ENCODE data around the gene ETS1. TPM values are rescaled to one million over a fixed set of nuclear protein-coding genes. Genes with fewer than 3 reads are reported as not detected.

The ETS1 gene
- total RNA-seq, 1 experiment from 2014 or later, result 66.4 TPM

- intact Hi-C loops (cut with micrococcal nuclease; ENCODE audit: unreplicated experiment), result no loop called here
- no peak for DNase-seq (ENCODE audit: low read depth, low spot score)
- Histone ChIP-seq H3K4me3 (ENCODE audit: low read depth in 2 of 2, low read length in 2 of 2) (no peak overlapping the region), H3K4me1 (ENCODE audit: control insufficient read depth, insufficient read depth, low read length) (no peaks in the 10 kb centered on the region), H3K27ac (ENCODE audit: low read length) (no peak overlapping the region), H3K36me3 (ENCODE audit: control insufficient read depth, insufficient read depth, low read length) (no peaks in the 10 kb centered on the region), H3K9me3 (ENCODE audit: control insufficient read depth, insufficient read depth, low read depth, low read length) (no peaks in the 10 kb centered on the region), H3K27me3 (ENCODE audit: control insufficient read depth, insufficient read depth, low read length) (no peaks in the 10 kb centered on the region)
- no TSS peak for BruUV-seq (replicated peaks)
- ChIA-PET CTCF (no interaction called here), POLR2A (no interaction called here)
- TF ChIP-seq, protein P1, sequence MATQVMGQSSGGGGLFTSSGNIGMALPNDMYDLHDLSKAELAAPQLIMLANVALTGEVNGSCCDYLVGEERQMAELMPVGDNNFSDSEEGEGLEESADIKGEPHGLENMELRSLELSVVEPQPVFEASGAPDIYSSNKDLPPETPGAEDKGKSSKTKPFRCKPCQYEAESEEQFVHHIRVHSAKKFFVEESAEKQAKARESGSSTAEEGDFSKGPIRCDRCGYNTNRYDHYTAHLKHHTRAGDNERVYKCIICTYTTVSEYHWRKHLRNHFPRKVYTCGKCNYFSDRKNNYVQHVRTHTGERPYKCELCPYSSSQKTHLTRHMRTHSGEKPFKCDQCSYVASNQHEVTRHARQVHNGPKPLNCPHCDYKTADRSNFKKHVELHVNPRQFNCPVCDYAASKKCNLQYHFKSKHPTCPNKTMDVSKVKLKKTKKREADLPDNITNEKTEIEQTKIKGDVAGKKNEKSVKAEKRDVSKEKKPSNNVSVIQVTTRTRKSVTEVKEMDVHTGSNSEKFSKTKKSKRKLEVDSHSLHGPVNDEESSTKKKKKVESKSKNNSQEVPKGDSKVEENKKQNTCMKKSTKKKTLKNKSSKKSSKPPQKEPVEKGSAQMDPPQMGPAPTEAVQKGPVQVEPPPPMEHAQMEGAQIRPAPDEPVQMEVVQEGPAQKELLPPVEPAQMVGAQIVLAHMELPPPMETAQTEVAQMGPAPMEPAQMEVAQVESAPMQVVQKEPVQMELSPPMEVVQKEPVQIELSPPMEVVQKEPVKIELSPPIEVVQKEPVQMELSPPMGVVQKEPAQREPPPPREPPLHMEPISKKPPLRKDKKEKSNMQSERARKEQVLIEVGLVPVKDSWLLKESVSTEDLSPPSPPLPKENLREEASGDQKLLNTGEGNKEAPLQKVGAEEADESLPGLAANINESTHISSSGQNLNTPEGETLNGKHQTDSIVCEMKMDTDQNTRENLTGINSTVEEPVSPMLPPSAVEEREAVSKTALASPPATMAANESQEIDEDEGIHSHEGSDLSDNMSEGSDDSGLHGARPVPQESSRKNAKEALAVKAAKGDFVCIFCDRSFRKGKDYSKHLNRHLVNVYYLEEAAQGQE (IDR thresholded peaks at IDR 0.05; ENCODE audit: insufficient read depth in 1 of 2, low read depth in 2 of 2, low read length in 1 of 2), result no peak
- TF ChIP-seq POLR2AphosphoS5 (IDR thresholded peaks at IDR 0.05; ENCODE audit: low read depth, low read length), result no peak
- in situ Hi-C loops (cut with HindIII; ENCODE audit: low pct_unique_long_range_greater_than_20kb, low sequenced_read_pairs), result no loop called here
- ATAC-seq, result no peak
These were observed 22.6 kb downstream of the ETS1 start for GRCh38 chr11:128564642-128565245.

GRCh38 chr11:128563942-128564641 lies 23.3 kb downstream of the ETS1 start:
- DNase-seq (ENCODE audit: low read depth, low spot score) (no peak), ATAC-seq (no peak)
- intact Hi-C loops (cut with micrococcal nuclease; ENCODE audit: unreplicated experiment), result no loop called here
- H3K27me3 ChIP-seq (ENCODE audit: control insufficient read depth, insufficient read depth, low read length), result no peaks in the 10 kb centered on the region
- H3K4me3 ChIP-seq (ENCODE audit: low read depth in 2 of 2, low read length in 2 of 2), result no peak overlapping the region
- TF ChIP-seq POLR2AphosphoS5 (IDR thresholded peaks at IDR 0.05; ENCODE audit: low read depth, low read length), result no peak
- TF ChIP-seq, protein P2, sequence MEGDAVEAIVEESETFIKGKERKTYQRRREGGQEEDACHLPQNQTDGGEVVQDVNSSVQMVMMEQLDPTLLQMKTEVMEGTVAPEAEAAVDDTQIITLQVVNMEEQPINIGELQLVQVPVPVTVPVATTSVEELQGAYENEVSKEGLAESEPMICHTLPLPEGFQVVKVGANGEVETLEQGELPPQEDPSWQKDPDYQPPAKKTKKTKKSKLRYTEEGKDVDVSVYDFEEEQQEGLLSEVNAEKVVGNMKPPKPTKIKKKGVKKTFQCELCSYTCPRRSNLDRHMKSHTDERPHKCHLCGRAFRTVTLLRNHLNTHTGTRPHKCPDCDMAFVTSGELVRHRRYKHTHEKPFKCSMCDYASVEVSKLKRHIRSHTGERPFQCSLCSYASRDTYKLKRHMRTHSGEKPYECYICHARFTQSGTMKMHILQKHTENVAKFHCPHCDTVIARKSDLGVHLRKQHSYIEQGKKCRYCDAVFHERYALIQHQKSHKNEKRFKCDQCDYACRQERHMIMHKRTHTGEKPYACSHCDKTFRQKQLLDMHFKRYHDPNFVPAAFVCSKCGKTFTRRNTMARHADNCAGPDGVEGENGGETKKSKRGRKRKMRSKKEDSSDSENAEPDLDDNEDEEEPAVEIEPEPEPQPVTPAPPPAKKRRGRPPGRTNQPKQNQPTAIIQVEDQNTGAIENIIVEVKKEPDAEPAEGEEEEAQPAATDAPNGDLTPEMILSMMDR (IDR thresholded peaks at IDR 0.05), result no peak
- no peak for TF ChIP-seq SIN3A (IDR thresholded peaks at IDR 0.05; ENCODE audit: borderline replicate concordance, insufficient read depth, low read depth, low read length)
- TF ChIP-seq TCF7L2 (IDR thresholded peaks at IDR 0.05; ENCODE audit: low read depth, low read length), result no peak
- TF ChIP-seq, protein P1 (IDR thresholded peaks at IDR 0.05; ENCODE audit: insufficient read depth in 1 of 2, low read depth in 2 of 2, low read length in 1 of 2), result no peak
- CTCF ChIA-PET, result no interaction called here
- POLR2A ChIA-PET, result no interaction called here
- H3K27ac ChIP-seq (ENCODE audit: low read length), result no peak overlapping the region
- no TSS peak for BruUV-seq (replicated peaks)
- no peaks in the 10 kb centered on the region for H3K9me3 ChIP-seq (ENCODE audit: control insufficient read depth, insufficient read depth, low read depth, low read length)
- no peaks in the 10 kb centered on the region for H3K36me3 ChIP-seq (ENCODE audit: control insufficient read depth, insufficient read depth, low read length)
- in situ Hi-C loops (cut with HindIII; ENCODE audit: low pct_unique_long_range_greater_than_20kb, low sequenced_read_pairs), result no loop called here
- H3K4me1 ChIP-seq (ENCODE audit: control insufficient read depth, insufficient read depth, low read length), result no peaks in the 10 kb centered on the region
